MM.1S (cell line): Measurements from ENCODE around the gene TMEM132D.

Experiments used
- DNase-seq: peaks from one replicate; pipeline ENCODE4 v3.0.0-alpha.2; 2015
- H2AFZ ChIP-seq: fragments of 300-600 bp; sonication (generic); 2 replicates; pipeline ENCODE4 v1.6.0; 2016; ENCODE audit warnings: antibody characterized with exemption, low read length
- H3F3A ChIP-seq: fragments of 300-600 bp; sonication (generic); 2 replicates; pipeline ENCODE4 v1.6.1; 2016; ENCODE audit warnings: mild to moderate bottlenecking, antibody characterized with exemption, low read length, moderate library complexity, mixed read lengths; ENCODE audit not compliant: insufficient read depth
- H3K27ac ChIP-seq: fragments of 300-600 bp; sonication (generic); 2 replicates; pipeline ENCODE4 v1.5.1; 2016; ENCODE audit warnings: mild to moderate bottlenecking, low read length
- H3K27me3 ChIP-seq: fragments of 300-600 bp; sonication (generic); replicated peaks from 2 replicates; pipeline ENCODE4 v1.6.0; 2016; ENCODE audit warnings: low read length; ENCODE audit not compliant: insufficient read depth
- H3K36me3 ChIP-seq: fragments of 300-600 bp; sonication (generic); replicated peaks from 2 replicates; pipeline ENCODE4 v1.6.1; 2016; ENCODE audit warnings: mild to moderate bottlenecking, low read length, mixed read lengths; ENCODE audit not compliant: insufficient read depth
- H3K4me1 ChIP-seq: fragments of 300-600 bp; sonication (generic); 2 replicates; pipeline ENCODE4 v1.6.1; 2016; ENCODE audit warnings: low read length, mixed read lengths
- H3K4me2 ChIP-seq: fragments of 300-600 bp; sonication (generic); 2 replicates; pipeline ENCODE4 v1.6.0; 2016; ENCODE audit warnings: low read depth, low read length
- H3K4me3 ChIP-seq: fragments of 300-600 bp; sonication (generic); 2 replicates; pipeline ENCODE4 v1.5.1; 2016; ENCODE audit warnings: low read length, mixed read lengths
- H3K79me2 ChIP-seq: fragments of 300-600 bp; sonication (generic); 2 replicates; pipeline ENCODE4 v1.6.1; 2016; ENCODE audit warnings: mixed run types, low read length, mixed read lengths
- H3K9ac ChIP-seq: fragments of 300-600 bp; sonication (generic); 2 replicates; pipeline ENCODE4 v1.6.1; 2016; ENCODE audit warnings: low read length, mixed read lengths
- H3K9me2 ChIP-seq: fragments of 300-600 bp; sonication (generic); replicated peaks from 2 replicates; pipeline ENCODE4 v1.6.1; 2016; ENCODE audit warnings: mild to moderate bottlenecking, low read length, mixed read lengths; ENCODE audit not compliant: insufficient read depth
- H3K9me3 ChIP-seq: fragments of 300-600 bp; sonication (generic); replicated peaks from 2 replicates; pipeline ENCODE4 v1.6.1; 2016; ENCODE audit warnings: mild to moderate bottlenecking, low read length, mixed read lengths; ENCODE audit not compliant: insufficient read depth
- H4K20me1 ChIP-seq: fragments of 300-600 bp; sonication (generic); 2 replicates; pipeline ENCODE4 v1.6.1; 2016; ENCODE audit warnings: mild to moderate bottlenecking, low read length, moderate library complexity, mixed read lengths; ENCODE audit not compliant: insufficient read depth
- EZH2 ChIP-seq: fragments of 300-600 bp; sonication (generic); optimal IDR thresholded peaks from 2 replicates; pipeline ENCODE3; 2017; ENCODE audit warnings: low read depth, mild to moderate bottlenecking, antibody characterized with exemption, low read length, mixed read lengths
- EZH2phosphoT487 ChIP-seq: fragments of 300-600 bp; sonication (generic); IDR thresholded peaks from 2 replicates; pipeline ENCODE4 v1.6.1; 2018; ENCODE audit warnings: antibody characterized with exemption, low read length
- TF ChIP-seq, protein P1 (sequence below): fragments of 300-600 bp; sonication (generic); IDR thresholded peaks from 2 replicates; pipeline ENCODE4 v1.5.1; 2016; ENCODE audit warnings: antibody characterized with exemption, low read length, mixed read lengths

TMEM132D gene

DNA sequence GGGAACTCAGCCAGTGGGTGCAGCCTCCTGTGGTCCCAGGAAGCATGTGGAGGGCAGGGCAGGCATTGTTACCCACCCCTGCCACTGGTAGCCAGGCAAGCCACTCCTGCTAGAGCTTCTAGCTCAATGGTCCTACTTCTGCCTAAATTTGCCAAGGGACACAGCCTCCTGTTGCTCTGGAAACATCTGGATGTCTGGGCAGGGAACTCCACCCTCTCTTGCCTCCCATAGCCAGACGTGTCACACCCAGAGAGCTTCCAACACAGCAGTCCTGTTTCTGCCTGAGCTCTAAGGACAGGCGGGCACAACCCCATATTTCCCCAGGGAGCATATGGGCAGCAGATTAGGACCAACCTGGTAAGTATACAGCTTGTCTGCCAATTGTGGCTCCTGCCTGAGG lies 700.4 kb downstream of the TMEM132D start:
- Histone ChIP-seq H3K9me3 (no peaks in the 10 kb centered on the region), H3K36me3 (no peaks in the 10 kb centered on the region), H3K79me2 (no peaks in the 10 kb centered on the region), H3K9ac (no peak overlapping the region), H3K27me3 (no peaks in the 10 kb centered on the region), H3K4me2 (no peak overlapping the region), H3K4me3 (no peak overlapping the region), H4K20me1 (no peaks in the 10 kb centered on the region), H2AFZ (no peak overlapping the region), H3F3A (no peaks in the 10 kb centered on the region), H3K27ac (no peak overlapping the region), H3K9me2 (no peaks in the 10 kb centered on the region), H3K4me1 (no peaks in the 10 kb centered on the region)
- no peak for DNase-seq
- TF ChIP-seq EZH2, result no peak
- no peak for TF ChIP-seq EZH2phosphoT487
- TF ChIP-seq, protein P1, sequence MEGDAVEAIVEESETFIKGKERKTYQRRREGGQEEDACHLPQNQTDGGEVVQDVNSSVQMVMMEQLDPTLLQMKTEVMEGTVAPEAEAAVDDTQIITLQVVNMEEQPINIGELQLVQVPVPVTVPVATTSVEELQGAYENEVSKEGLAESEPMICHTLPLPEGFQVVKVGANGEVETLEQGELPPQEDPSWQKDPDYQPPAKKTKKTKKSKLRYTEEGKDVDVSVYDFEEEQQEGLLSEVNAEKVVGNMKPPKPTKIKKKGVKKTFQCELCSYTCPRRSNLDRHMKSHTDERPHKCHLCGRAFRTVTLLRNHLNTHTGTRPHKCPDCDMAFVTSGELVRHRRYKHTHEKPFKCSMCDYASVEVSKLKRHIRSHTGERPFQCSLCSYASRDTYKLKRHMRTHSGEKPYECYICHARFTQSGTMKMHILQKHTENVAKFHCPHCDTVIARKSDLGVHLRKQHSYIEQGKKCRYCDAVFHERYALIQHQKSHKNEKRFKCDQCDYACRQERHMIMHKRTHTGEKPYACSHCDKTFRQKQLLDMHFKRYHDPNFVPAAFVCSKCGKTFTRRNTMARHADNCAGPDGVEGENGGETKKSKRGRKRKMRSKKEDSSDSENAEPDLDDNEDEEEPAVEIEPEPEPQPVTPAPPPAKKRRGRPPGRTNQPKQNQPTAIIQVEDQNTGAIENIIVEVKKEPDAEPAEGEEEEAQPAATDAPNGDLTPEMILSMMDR, result no peak

DNA sequence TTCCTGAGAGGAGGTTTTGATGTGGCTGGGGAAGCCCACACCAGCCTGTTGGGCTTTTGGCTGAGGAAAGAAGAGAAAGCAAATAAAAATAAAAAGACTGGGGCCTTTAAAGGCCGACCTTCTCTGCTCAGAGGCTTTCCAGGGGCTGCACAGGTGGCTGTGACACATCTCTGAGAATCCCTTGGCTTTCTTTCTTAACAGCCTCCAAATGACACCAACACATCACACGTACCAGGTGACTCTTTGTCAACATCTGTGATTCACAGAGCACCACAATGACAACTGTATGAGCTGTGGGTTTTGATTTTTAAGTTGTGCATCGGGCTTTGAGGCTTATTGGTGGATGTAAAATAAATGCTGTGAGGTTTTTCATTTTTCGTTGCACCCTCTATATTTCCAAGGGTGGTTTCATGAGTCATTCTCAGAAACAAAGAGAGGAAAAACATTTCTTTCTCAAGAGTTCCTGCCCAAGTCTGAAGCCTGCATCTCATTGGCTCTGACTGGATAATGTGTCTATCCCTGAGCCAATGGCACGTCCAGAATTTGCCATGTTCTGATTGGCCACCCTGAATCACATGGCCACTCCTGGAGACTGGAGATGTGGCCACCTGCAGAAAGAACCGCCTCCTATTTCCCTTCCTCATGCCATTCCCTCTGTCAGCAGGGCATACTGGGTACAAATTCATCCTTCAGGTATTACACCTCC lies 701.6 kb downstream of the TMEM132D start:
- H3K9me2 ChIP-seq, result no peaks in the 10 kb centered on the region
- no peak overlapping the region for H3K4me2 ChIP-seq
- H4K20me1 ChIP-seq, result no peaks in the 10 kb centered on the region
- H2AFZ ChIP-seq, result no peak overlapping the region
- no peaks in the 10 kb centered on the region for H3K9me3 ChIP-seq
- H3K36me3 ChIP-seq, result no peaks in the 10 kb centered on the region
- no peaks in the 10 kb centered on the region for H3K4me1 ChIP-seq
- no peaks in the 10 kb centered on the region for H3K79me2 ChIP-seq
- no peak for TF ChIP-seq EZH2phosphoT487
- TF ChIP-seq, protein P1, result no peak
- no peak for TF ChIP-seq EZH2
- H3K9ac ChIP-seq, result no peak overlapping the region
- H3F3A ChIP-seq, result no peaks in the 10 kb centered on the region
- H3K27ac ChIP-seq, result no peak overlapping the region
- H3K27me3 ChIP-seq, result no peaks in the 10 kb centered on the region
- H3K4me3 ChIP-seq, result no peak overlapping the region
- DNase-seq, result no peak

DNA sequence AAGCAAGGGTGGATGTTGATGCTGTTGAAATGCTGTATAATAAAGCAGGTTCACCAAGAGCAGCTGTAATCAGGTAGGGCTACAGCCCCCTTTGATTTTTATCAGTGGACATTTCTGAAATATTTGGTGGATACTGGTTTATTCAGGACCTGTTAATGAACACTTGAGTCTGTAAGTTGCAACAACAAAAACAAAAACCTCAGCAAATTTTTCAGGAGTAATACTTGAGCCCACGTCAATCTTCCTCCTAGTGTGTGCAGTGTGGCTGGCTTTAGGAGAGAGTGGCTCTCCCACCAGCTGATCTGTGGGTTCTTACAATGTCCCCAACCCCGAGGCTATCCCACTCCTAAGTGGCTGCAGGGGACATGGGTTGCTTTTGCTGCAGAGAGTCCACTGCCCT lies 702.8 kb downstream of the TMEM132D start:
- no peak overlapping the region for H3K4me3 ChIP-seq
- no peaks in the 10 kb centered on the region for H3K9me3 ChIP-seq
- H3F3A ChIP-seq, result no peaks in the 10 kb centered on the region
- H3K36me3 ChIP-seq, result no peaks in the 10 kb centered on the region
- no peak for DNase-seq
- H4K20me1 ChIP-seq, result no peaks in the 10 kb centered on the region
- H3K9ac ChIP-seq, result no peak overlapping the region
- no peaks in the 10 kb centered on the region for H3K4me1 ChIP-seq
- H3K27me3 ChIP-seq, result no peaks in the 10 kb centered on the region
- no peaks in the 10 kb centered on the region for H3K9me2 ChIP-seq
- no peaks in the 10 kb centered on the region for H3K79me2 ChIP-seq
- H2AFZ ChIP-seq, result no peak overlapping the region
- no peak overlapping the region for H3K4me2 ChIP-seq
- TF ChIP-seq EZH2 (no peak), EZH2phosphoT487 (no peak)
- TF ChIP-seq, protein P1, result no peak
- H3K27ac ChIP-seq, result no peak overlapping the region
